ENCODE measurements around the gene ADCY2. TPM values are rescaled to one million over a fixed set of nuclear protein-coding genes. Genes with fewer than 3 reads are reported as not detected.
"Not testable (repeated sequence)": the region's sequence is repeated elsewhere in the genome, so short reads cannot be mapped to it uniquely, and the experiment has no call there.

ADCY2 gene
- total and polyA plus RNA-seq, 9 of the 15 experiments (the other 6 are each of a cell fraction or from before 2014, with no cell fraction given), result 0.01 to 0.15 (median 0.03) TPM; not detected in 5

DNA sequence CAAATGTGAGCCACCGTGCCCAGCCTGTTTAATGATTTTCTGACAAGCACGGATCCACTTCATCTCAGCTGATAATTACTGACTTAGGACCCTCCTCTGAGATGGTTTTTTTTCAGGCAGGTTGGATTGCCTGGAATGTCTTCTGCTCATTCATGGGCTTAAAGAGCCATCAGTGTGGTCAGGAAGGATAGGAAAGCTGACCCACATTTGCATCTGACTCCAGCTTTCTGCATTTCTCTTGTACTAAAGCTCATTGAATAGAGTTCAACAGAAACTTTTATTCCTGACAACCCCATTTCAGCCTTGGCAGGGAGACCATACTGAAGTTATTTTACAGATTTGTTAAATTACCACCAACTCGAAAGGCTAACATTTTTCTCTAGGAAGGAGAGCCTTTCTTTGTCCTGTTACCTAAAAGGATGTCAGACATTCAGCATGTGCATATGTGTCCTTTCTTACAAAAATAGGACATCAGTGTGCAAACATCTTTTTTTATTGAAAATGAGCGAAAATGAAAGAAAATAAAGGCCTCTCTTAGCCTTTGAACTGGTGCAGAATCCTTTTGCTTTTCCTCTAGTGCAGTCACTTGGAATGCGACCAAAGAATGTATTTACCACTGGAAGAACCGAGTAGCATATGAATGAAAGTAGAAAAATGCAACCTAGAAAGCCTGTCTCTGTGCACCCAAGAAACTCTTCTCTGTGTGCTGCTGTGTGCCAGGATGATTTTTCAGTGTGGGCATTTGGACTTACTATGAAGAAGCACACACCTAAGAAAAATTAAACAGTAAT, 26.6 kb downstream of the ADCY2 start:
- Histone ChIP-seq H3K9ac (ENCODE audit: insufficient read depth in 1 of 2, low read depth in 2 of 2, low read length in 2 of 2) (no peak overlapping the region), H3K4me1 (replicated peaks in 1 of 2; ENCODE audit: control insufficient read depth in 2 of 2, insufficient read depth in 2 of 2, low read length in 2 of 2) (no peaks in the 10 kb centered on the region), H3K9me3 (replicated peaks; ENCODE audit: control insufficient read depth, insufficient read depth, low read depth, low read length) (no peaks in the 10 kb centered on the region; the same call in 1 of the 2 replicates), H3K4me3 (no peak overlapping the region), H3K9me1 (ENCODE audit: control insufficient read depth, insufficient read depth, low read length) (no peaks in the 10 kb centered on the region), H2AFZ (ENCODE audit: low read depth, low read length) (no peak overlapping the region), H3K36me3 (ENCODE audit: control insufficient read depth, insufficient read depth, low read length) (no peaks in the 10 kb centered on the region), H3K27ac (ENCODE audit: extremely low read depth, low read depth, low read length) (no peak overlapping the region), H3K27me3 (ENCODE audit: control insufficient read depth in 2 of 2, insufficient read depth in 2 of 2, low read length in 2 of 2) (peaks cover 0 to 4% of the 10 kb centered on the region in 2 experiments; a peak in 1 of 5 replicates), H3K79me2 (ENCODE audit: control insufficient read depth, insufficient read depth, low read length) (no peaks in the 10 kb centered on the region), H3K4me2 (ENCODE audit: insufficient read depth, low read length) (no peak overlapping the region), H4K20me1 (replicated peaks; ENCODE audit: control insufficient read depth, insufficient read depth, low read length) (no peaks in the 10 kb centered on the region)
- in situ Hi-C loops (cut with MboI) (no loop called here), intact Hi-C loops (cut with micrococcal nuclease) (no loop called here)
- CTCF ChIA-PET (ENCODE audit: low intra/inter-chr PET ratio), result no interaction called here
- POLR2A ChIA-PET, result no interaction called here
- no peak for FAIRE-seq
- BruUV-seq (replicated peaks), result no TSS peak
- no peak for TF ChIP-seq SREBF2 (CRISPR knock-in tag; IDR thresholded peaks at IDR 0.05)
- WGBS (ENCODE audit: insufficient coverage, low coverage, missing lambda C conversion rate), result 0% methylated on average over 6 of the region's 6 CpGs
- no peak for DNase-seq (ENCODE audit: extremely low read depth in 1 of 4, low spot score in 3 of 4)
- ATAC-seq, result no peak

DNA sequence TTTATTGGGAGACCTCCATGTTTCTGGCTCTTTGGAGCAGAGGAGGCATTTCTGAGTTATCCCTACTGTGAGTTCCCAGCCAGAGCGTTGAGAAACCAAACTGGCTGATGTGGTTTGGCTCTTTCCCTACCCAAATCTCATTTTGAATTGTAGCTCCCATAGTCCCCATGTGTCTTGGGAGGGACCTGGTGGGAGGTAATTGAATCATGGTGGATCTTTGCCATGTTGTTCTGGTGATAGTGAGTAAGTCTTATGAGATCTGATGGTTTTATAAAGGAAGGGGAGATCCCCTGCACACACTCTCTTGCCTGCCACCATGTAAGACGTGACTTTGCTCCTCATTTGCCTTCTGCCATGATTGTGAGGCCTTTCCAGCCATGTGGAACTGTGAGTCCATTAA, 27.3 kb downstream of the ADCY2 start:
- H3K4me1 ChIP-seq (replicated peaks in 1 of 2; ENCODE audit: control insufficient read depth in 2 of 2, insufficient read depth in 2 of 2, low read length in 2 of 2); POLR2A ChIA-PET; ATAC-seq; H3K9me1 ChIP-seq (ENCODE audit: control insufficient read depth, insufficient read depth, low read length); H3K79me2 ChIP-seq (ENCODE audit: control insufficient read depth, insufficient read depth, low read length); H3K9ac ChIP-seq (ENCODE audit: insufficient read depth in 1 of 2, low read depth in 2 of 2, low read length in 2 of 2); H2AFZ ChIP-seq (ENCODE audit: low read depth, low read length); H4K20me1 ChIP-seq (replicated peaks; ENCODE audit: control insufficient read depth, insufficient read depth, low read length); in situ Hi-C loops (cut with MboI); H3K4me3 ChIP-seq; H3K4me2 ChIP-seq (ENCODE audit: insufficient read depth, low read length); H3K9me3 ChIP-seq (replicated peaks; ENCODE audit: control insufficient read depth, insufficient read depth, low read depth, low read length); H3K27me3 ChIP-seq (ENCODE audit: control insufficient read depth in 2 of 2, insufficient read depth in 2 of 2, low read length in 2 of 2); intact Hi-C loops (cut with micrococcal nuclease); CTCF ChIA-PET (ENCODE audit: low intra/inter-chr PET ratio); FAIRE-seq; H3K36me3 ChIP-seq (ENCODE audit: control insufficient read depth, insufficient read depth, low read length); H3K27ac ChIP-seq (ENCODE audit: extremely low read depth, low read depth, low read length); BruUV-seq (replicated peaks); DNase-seq (ENCODE audit: extremely low read depth in 1 of 4, low spot score in 3 of 4): not testable (repeated sequence)
- 0% methylated on average over 2 of the region's 2 CpGs for WGBS (ENCODE audit: insufficient coverage, low coverage, missing lambda C conversion rate)

All from K562 (cell line).